H9 (cell line): Measurements from ENCODE around the gene DARS1. TPM values are rescaled to one million over a fixed set of nuclear protein-coding genes. Genes with fewer than 3 reads are reported as not detected.

Experiments
- DNase-seq: peaks from one replicate; pipeline ENCODE4 v3.0.0-alpha.2; 2017
- H2AFZ ChIP-seq: one replicate; pipeline ENCODE4 v1.6.1; 2013; ENCODE audit warnings: mild to moderate bottlenecking, low read length, control low read depth, moderate library complexity
- H2AK5ac ChIP-seq: 2 replicates; pipeline ENCODE4 v1.6.1; 2013; ENCODE audit warnings: low read length, control low read depth, mixed read lengths; ENCODE audit not compliant: insufficient read length
- H2BK120ac ChIP-seq: one replicate; pipeline ENCODE4 v1.6.1; 2013; ENCODE audit warnings: low read depth, mild to moderate bottlenecking, low read length, control low read depth, inconsistent platforms; ENCODE audit not compliant: poor library complexity, severe bottlenecking
- H2BK12ac ChIP-seq: 2 replicates; pipeline ENCODE4 v1.6.1; 2013; ENCODE audit warnings: low read length, control low read depth, mixed read lengths, low read depth; ENCODE audit not compliant: insufficient read length
- H2BK15ac ChIP-seq: 2 replicates; pipeline ENCODE4 v1.6.1; 2013; ENCODE audit warnings: low read depth, low read length, control low read depth
- H2BK20ac ChIP-seq: one replicate; pipeline ENCODE4 v1.6.1; 2013; ENCODE audit warnings: low read depth, mild to moderate bottlenecking, low read length, control low read depth, inconsistent platforms; ENCODE audit not compliant: poor library complexity, severe bottlenecking
- H2BK5ac ChIP-seq: 2 replicates; pipeline ENCODE4 v1.6.1; 2013; ENCODE audit warnings: low read length, control low read depth, mixed read lengths; ENCODE audit not compliant: insufficient read length
- H3K14ac ChIP-seq: 2 replicates; pipeline ENCODE4 v1.6.1; 2013; ENCODE audit warnings: low read length, control low read depth; ENCODE audit not compliant: insufficient read depth
- H3K18ac ChIP-seq: 2 replicates; pipeline ENCODE4 v1.6.1; 2013; ENCODE audit warnings: low read depth, mild to moderate bottlenecking, mixed read lengths, low read length, control low read depth; ENCODE audit not compliant: insufficient read length
- H3K23ac ChIP-seq: 2 replicates; pipeline ENCODE4 v1.6.1; 2013; ENCODE audit warnings: low read length, control low read depth, mixed read lengths, low read depth; ENCODE audit not compliant: insufficient read length
- H3K23me2 ChIP-seq: 2 replicates; pipeline ENCODE4 v1.6.1; 2013; ENCODE audit warnings: low read depth, mild to moderate bottlenecking, mixed read lengths, low read length, control low read depth; ENCODE audit not compliant: insufficient read length, poor library complexity, severe bottlenecking
- H3K27ac ChIP-seq: 2 replicates; pipeline ENCODE4 v1.5.1; 2013; ENCODE audit warnings: low read length, control low read depth, mixed read lengths, low read depth; ENCODE audit not compliant: insufficient read length
- H3K27me3 ChIP-seq: 2 replicates; pipeline ENCODE4 v1.6.1; 2013; ENCODE audit warnings: low read length, control low read depth, inconsistent platforms; ENCODE audit not compliant: insufficient read depth
- H3K4ac ChIP-seq: 2 replicates; pipeline ENCODE4 v1.6.1; 2013; ENCODE audit warnings: low read depth, mild to moderate bottlenecking, control low read depth, inconsistent platforms, low read length, moderate library complexity
- H3K4me1 ChIP-seq: 2 replicates; pipeline ENCODE4 v1.6.1; 2013; ENCODE audit warnings: low read length, control low read depth, inconsistent platforms; ENCODE audit not compliant: insufficient read depth
- H3K4me2 ChIP-seq: 2 replicates; pipeline ENCODE4 v1.6.1; 2013; ENCODE audit warnings: low read length, control low read depth, mixed read lengths; ENCODE audit not compliant: insufficient read length, insufficient read depth
- H3K56ac ChIP-seq: 2 replicates; pipeline ENCODE4 v1.6.1; 2013; ENCODE audit warnings: low read depth, mild to moderate bottlenecking, mixed read lengths, low read length, control low read depth; ENCODE audit not compliant: insufficient read length
- H3K79me1 ChIP-seq: 2 replicates; pipeline ENCODE4 v1.6.1; 2013; ENCODE audit warnings: low read depth, mild to moderate bottlenecking, moderate library complexity, low read length, control low read depth, inconsistent platforms; ENCODE audit not compliant: insufficient read depth, poor library complexity, severe bottlenecking
- H3K79me2 ChIP-seq: 2 replicates; pipeline ENCODE4 v1.6.1; 2013; ENCODE audit warnings: low read length, control low read depth, inconsistent platforms; ENCODE audit not compliant: insufficient read depth
- H3K9ac ChIP-seq: 2 replicates; pipeline ENCODE4 v1.6.1; 2013; ENCODE audit warnings: low read length, control low read depth, mixed read lengths; ENCODE audit not compliant: insufficient read length; ENCODE audit errors: extremely low read depth
- H3K9me3 ChIP-seq: one replicate; pipeline ENCODE4 v1.6.1; 2013; ENCODE audit warnings: low read depth, low read length, inconsistent platforms; ENCODE audit not compliant: control insufficient read depth
- H3T11ph ChIP-seq: one replicate; pipeline ENCODE4 v1.6.1; 2013; ENCODE audit warnings: mild to moderate bottlenecking, low read length, control low read depth, inconsistent platforms
- H4K20me1 ChIP-seq: one replicate; pipeline ENCODE4 v1.6.1; 2013; ENCODE audit not compliant: control insufficient read depth, insufficient read length, insufficient read depth
- H4K5ac ChIP-seq: 2 replicates; pipeline ENCODE4 v1.6.1; 2013; ENCODE audit warnings: low read depth, mild to moderate bottlenecking, mixed read lengths, low read length, control low read depth; ENCODE audit not compliant: insufficient read length
- H4K8ac ChIP-seq: replicated peaks from 2 replicates; pipeline ENCODE4 v1.6.1; 2013; ENCODE audit warnings: low read length, control low read depth, mixed read lengths, low read depth; ENCODE audit not compliant: insufficient read length
- H4K91ac ChIP-seq: 2 replicates; pipeline ENCODE4 v1.6.1; 2013; ENCODE audit warnings: low read depth, mild to moderate bottlenecking, moderate library complexity, mixed read lengths, low read length, control low read depth; ENCODE audit not compliant: insufficient read length
- H3K27ac Mint-ChIP-seq, 3 experiments: 2 replicates in 2 of 3; 3 replicates in 1 of 3; pipeline ENCODE4 v1.8.0; 2020 to 2021; ENCODE audit warnings: mixed read lengths in 3 of 3, mild to moderate bottlenecking in 1 of 3, moderate library complexity in 1 of 3
- H3K27me3 Mint-ChIP-seq: 2 replicates; pipeline ENCODE4 v1.8.0; 2021; ENCODE audit warnings: low read depth, mild to moderate bottlenecking, moderate library complexity, mixed read lengths
- H3K36me3 Mint-ChIP-seq, 3 experiments: 2 replicates in 2 of 3; 3 replicates in 1 of 3; pipeline ENCODE4 v1.8.0; 2020 to 2021; ENCODE audit warnings: low read depth in 3 of 3, mixed read lengths in 3 of 3; ENCODE audit not compliant: insufficient read depth in 1 of 3
- H3K4me1 Mint-ChIP-seq, 2 experiments: 2 replicates each; pipeline ENCODE4 v1.8.0; 2020; ENCODE audit warnings: mixed read lengths in 2 of 2
- H3K4me3 Mint-ChIP-seq, 2 experiments: 2 replicates in 1 of 2; 3 replicates in 1 of 2; pipeline ENCODE4 v1.8.0; 2020 to 2021; ENCODE audit warnings: mild to moderate bottlenecking in 2 of 2, mixed read lengths in 2 of 2, moderate library complexity in 1 of 2
- H3K9me3 Mint-ChIP-seq, 2 experiments: 2 replicates in 1 of 2; 3 replicates in 1 of 2; pipeline ENCODE4 v1.8.0; 2020; ENCODE audit warnings: mild to moderate bottlenecking in 2 of 2, mixed read lengths in 2 of 2, moderate library complexity in 1 of 2
- CTCF ChIP-seq: fragments of 200-600 bp; sonication (generic); conservative IDR thresholded peaks from 3 replicates; pipeline ENCODE4 v1.8.0; 2021; ENCODE audit warnings: antibody characterized with exemption, mild to moderate bottlenecking
- total RNA-seq: library from RNA; stranded (reverse); gene quantifications from 2 replicates; pipeline ENCODE4 v1.2.1, GENCODE V29; 2021

DARS1 gene
- total RNA-seq, 1 experiment from 2014 or later = 117 TPM

DNA sequence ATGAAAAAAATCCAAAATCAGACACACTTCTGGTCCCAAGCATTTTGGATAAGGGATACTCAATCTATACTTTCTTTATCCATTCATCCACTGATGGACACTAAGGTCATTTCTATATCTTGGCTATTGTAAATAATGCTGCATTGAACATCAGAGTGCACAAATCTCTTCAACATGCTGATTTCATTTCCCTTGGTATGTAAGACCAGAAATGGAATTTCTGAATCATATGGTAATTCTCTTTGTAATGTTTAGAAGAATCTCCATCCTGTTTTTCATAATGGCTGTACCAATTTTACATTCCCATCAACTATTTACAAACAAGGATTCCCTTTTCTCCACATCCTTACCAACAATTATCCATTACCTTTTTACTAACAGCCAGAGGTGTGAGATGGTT lies 75.5 kb downstream of the DARS1 start:
- no peak overlapping the region for H3K4me2 ChIP-seq
- Mint-ChIP-seq H3K9me3 (no peaks in the 10 kb centered on the region), H3K4me1 (no peaks in the 10 kb centered on the region), H3K36me3 (peaks cover 11 to 59% (median 56%) of the 10 kb centered on the region in 3 experiments; a peak in 6 of 7 replicates), H3K27ac (no peak overlapping the region), H3K4me3 (no peak overlapping the region), H3K27me3 (no peaks in the 10 kb centered on the region)
- H2AK5ac ChIP-seq = no peak overlapping the region
- no peak overlapping the region for H4K5ac ChIP-seq
- no peak overlapping the region for H3T11ph ChIP-seq
- H3K56ac ChIP-seq = no peak overlapping the region
- H3K79me2 ChIP-seq = no peaks in the 10 kb centered on the region
- no peaks in the 10 kb centered on the region for H4K20me1 ChIP-seq
- H4K91ac ChIP-seq = no peak overlapping the region
- no peak overlapping the region for H3K27ac ChIP-seq
- no peak overlapping the region for H3K4ac ChIP-seq
- no peaks in the 10 kb centered on the region for H3K23me2 ChIP-seq
- no peaks in the 10 kb centered on the region for H3K4me1 ChIP-seq
- H3K79me1 ChIP-seq = no peaks in the 10 kb centered on the region
- H2BK12ac ChIP-seq = no peak overlapping the region
- no peak overlapping the region for H4K8ac ChIP-seq
- H2AFZ ChIP-seq = no peak overlapping the region
- H3K27me3 ChIP-seq = no peaks in the 10 kb centered on the region
- H2BK20ac ChIP-seq = no peak overlapping the region
- no peak overlapping the region for H2BK5ac ChIP-seq
- DNase-seq = no peak
- no peaks in the 10 kb centered on the region for H3K9me3 ChIP-seq
- H3K9ac ChIP-seq = no peak overlapping the region
- H3K14ac ChIP-seq = no peak overlapping the region
- H2BK15ac ChIP-seq = no peak overlapping the region
- no peak overlapping the region for H3K23ac ChIP-seq
- TF ChIP-seq CTCF = no peak
- H2BK120ac ChIP-seq = no peak overlapping the region
- no peak overlapping the region for H3K18ac ChIP-seq
